Muscle of back (tissue), 13 donors: ENCODE measurements around the gene SEC14L5. TPM values are rescaled to one million over a fixed set of nuclear protein-coding genes. Genes with fewer than 3 reads are reported as not detected.

Experiments used
- DNase-seq, 3 donors: peaks; one replicate each; pipeline versions ENCODE4 v3.0.0 to v3.0.0-alpha.2; 2013
- long read RNA-seq, 9 donors: transcript quantifications; one replicate each; lab custom pipeline, GENCODE V29; 2026
- polyA plus RNA-seq, 10 donors: library from polyadenylated mRNA; unstranded; fragments of 120-200 nt; gene quantifications; one replicate each; pipeline ENCODE4 v1.2.1, GENCODE V29; 2013; ENCODE audit not compliant: insufficient read length in 10 of 10

SEC14L5 gene
- 1 to 10 TPM in 2 of 10 donors, under 1 TPM in 8; 0.52 to 1.3 (median 0.80) TPM for polyA plus RNA-seq
- long read RNA-seq, donor 1, result 0 reads
- long read RNA-seq, donor 2, result 0 reads
- long read RNA-seq, donor 3, result 0 reads
- long read RNA-seq, donor 4, result 0 reads
- long read RNA-seq, donor 5, result 0 reads
- long read RNA-seq, donor 6, result 0 reads
- long read RNA-seq, donor 7, result 0 reads
- long read RNA-seq, donor 8, result 0 reads
- long read RNA-seq, donor 9, result 0 reads

- peak; percentile 90 to 95 (median 92) for DNase-seq
Measured at GRCh38 chr16:4957720-4958509, at the start of gene SEC14L5. TSS of gene SEC14L5 (plus strand) at chr16:4958330. CDS start at chr16:4959324, 994 bp downstream.

GRCh38 chr16:4908854-4909401, 49.2 kb upstream of the SEC14L5 start:
- no peak for DNase-seq

GRCh38 chr16:4909825-4910224, 48.3 kb upstream of the SEC14L5 start:
- DNase-seq, result no peak

GRCh38 chr16:4910828-4911227, 47.3 kb upstream of the SEC14L5 start:
- DNase-seq, result no peak

GRCh38 chr16:4911970-4912386, 46.2 kb upstream of the SEC14L5 start:
- no peak for DNase-seq

GRCh38 chr16:4913130-4913773, 44.9 kb upstream of the SEC14L5 start:
- DNase-seq, result no peak

GRCh38 chr16:4913774-4914525, 44.2 kb upstream of the SEC14L5 start:
- DNase-seq, result no peak

GRCh38 chr16:4914528-4915225, 43.5 kb upstream of the SEC14L5 start:
- DNase-seq, result no peak

- peak in 1 of 3 donors; percentile 37 for DNase-seq
Measured at GRCh38 chr16:4915226-4915761, 42.8 kb upstream of the SEC14L5 start.

- DNase-seq, result no peak
Measured at GRCh38 chr16:4917117-4917516, 41.0 kb upstream of the SEC14L5 start.

GRCh38 chr16:4918781-4919251, 39.3 kb upstream of the SEC14L5 start:
- DNase-seq, result no peak

GRCh38 chr16:4920826-4921225, 37.3 kb upstream of the SEC14L5 start:
- no peak for DNase-seq

- no peak for DNase-seq
Measured at GRCh38 chr16:4922721-4923342, 35.3 kb upstream of the SEC14L5 start.

- DNase-seq, result no peak
Measured at GRCh38 chr16:4923853-4924252, 34.3 kb upstream of the SEC14L5 start.

GRCh38 chr16:4924593-4925292, 33.4 kb upstream of the SEC14L5 start:
- DNase-seq, result no peak

- no peak for DNase-seq
Measured at GRCh38 chr16:4925293-4925607, 32.9 kb upstream of the SEC14L5 start.

GRCh38 chr16:4925791-4926190, 32.3 kb upstream of the SEC14L5 start:
- no peak for DNase-seq

GRCh38 chr16:4926928-4927327, 31.2 kb upstream of the SEC14L5 start:
- no peak for DNase-seq

- no peak for DNase-seq
Measured at GRCh38 chr16:4927661-4928060, 30.5 kb upstream of the SEC14L5 start.

GRCh38 chr16:4928227-4928626, 29.9 kb upstream of the SEC14L5 start:
- DNase-seq, result no peak
